Stimulated activated naive CD8-positive, alpha-beta T cell treated with anti-CD3 and anti-CD28 coated beads, Interleukin-15, amount 100 ng/mL, for 72 hours (primary cell): ENCODE measurements around the gene TNIP3.
"Not testable (repeated sequence)": the region's sequence is repeated elsewhere in the genome, so short reads cannot be mapped to it uniquely, and the experiment has no call there.

Source experiments
- ATAC-seq: fragments of 150-1000 bp; cut with Tn5 transposase; 2 replicates; pipeline ENCODE4 v1.10.0; 2021; ENCODE audit warnings: mild to moderate bottlenecking, moderate library complexity
- DNase-seq, 2 donors: peaks; one replicate each; pipeline ENCODE4 v3.0.0; 2021 to 2022
- H3K27ac Mint-ChIP-seq, 2 donors: one replicate each; pipeline ENCODE4 v1.8.0; 2022; ENCODE audit warnings: mild to moderate bottlenecking in 2 of 2, mixed read lengths in 2 of 2, moderate library complexity in 2 of 2
- H3K27me3 Mint-ChIP-seq: one replicate; pipeline ENCODE4 v1.8.0; 2022; ENCODE audit warnings: mixed read lengths
- H3K4me1 Mint-ChIP-seq: one replicate; pipeline ENCODE4 v1.8.0; 2022; ENCODE audit warnings: mild to moderate bottlenecking, mixed read lengths
- H3K4me3 Mint-ChIP-seq, 2 donors: one replicate each; pipeline ENCODE4 v1.8.0; 2022; ENCODE audit warnings: mild to moderate bottlenecking in 2 of 2, mixed read lengths in 2 of 2, moderate library complexity in 1 of 2
- H3K9me3 Mint-ChIP-seq, 2 donors: one replicate each; pipeline ENCODE4 v1.8.0; 2022; ENCODE audit warnings: mixed read lengths in 2 of 2

Gene TNIP3

DNA sequence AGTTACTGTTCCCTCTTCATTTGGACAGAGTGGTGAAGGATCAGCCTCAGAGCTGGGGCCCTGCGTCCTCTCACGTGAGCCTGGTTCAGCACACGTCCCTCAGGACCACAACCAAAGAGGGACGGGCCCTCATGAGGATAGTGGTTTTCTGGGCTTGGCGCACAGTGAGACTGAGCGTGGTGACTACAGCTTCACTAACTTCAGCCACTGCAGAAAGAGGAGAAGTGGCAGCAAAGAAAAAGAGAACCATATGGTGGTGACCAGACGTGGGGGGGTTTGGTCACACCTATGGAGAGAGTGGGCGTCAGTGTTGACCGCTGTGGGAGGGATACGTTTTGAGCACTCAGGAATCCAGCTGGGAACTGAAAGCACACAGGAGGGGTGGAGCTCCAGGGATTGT is 21.8 kb upstream of the TNIP3 start:
- H3K4me1 Mint-ChIP-seq: peaks cover 65% of the 10 kb centered on the region
- no peaks in the 10 kb centered on the region for H3K27me3 Mint-ChIP-seq
- H3K4me3 Mint-ChIP-seq: no peak overlapping the region
- ATAC-seq: peak; percentile 25
- H3K27ac Mint-ChIP-seq: no peak overlapping the region
- peak in 1 of 2 donors; percentile 14 for DNase-seq
- no peaks in the 10 kb centered on the region for H3K9me3 Mint-ChIP-seq

DNA sequence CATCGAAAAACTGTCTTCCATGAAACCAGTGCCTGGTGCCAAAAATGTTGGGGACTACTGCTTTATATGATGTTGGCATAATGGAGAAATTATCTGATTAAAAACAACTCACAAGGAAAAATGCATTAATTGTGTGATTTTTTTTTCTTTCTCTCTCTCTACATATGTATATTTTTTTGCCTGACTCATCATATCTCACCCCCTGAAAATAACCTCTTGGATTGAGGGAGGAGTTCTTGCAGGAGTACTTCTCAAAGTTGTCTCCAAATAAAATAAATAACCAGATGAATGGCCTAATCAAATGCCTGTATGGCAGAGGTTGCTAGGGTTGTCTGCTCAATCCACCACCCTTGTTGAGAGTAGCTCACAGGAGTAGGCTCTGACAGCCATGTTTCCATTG is 19.9 kb upstream of the TNIP3 start:
- no peaks in the 10 kb centered on the region for H3K27me3 Mint-ChIP-seq
- H3K4me3 Mint-ChIP-seq: no peak overlapping the region
- no peak overlapping the region for H3K27ac Mint-ChIP-seq
- ATAC-seq (no peak), DNase-seq (no peak)
- peaks cover 0 to 5% of the 10 kb centered on the region in 2 donors for H3K9me3 Mint-ChIP-seq
- H3K4me1 Mint-ChIP-seq: peaks cover 65% of the 10 kb centered on the region

DNA sequence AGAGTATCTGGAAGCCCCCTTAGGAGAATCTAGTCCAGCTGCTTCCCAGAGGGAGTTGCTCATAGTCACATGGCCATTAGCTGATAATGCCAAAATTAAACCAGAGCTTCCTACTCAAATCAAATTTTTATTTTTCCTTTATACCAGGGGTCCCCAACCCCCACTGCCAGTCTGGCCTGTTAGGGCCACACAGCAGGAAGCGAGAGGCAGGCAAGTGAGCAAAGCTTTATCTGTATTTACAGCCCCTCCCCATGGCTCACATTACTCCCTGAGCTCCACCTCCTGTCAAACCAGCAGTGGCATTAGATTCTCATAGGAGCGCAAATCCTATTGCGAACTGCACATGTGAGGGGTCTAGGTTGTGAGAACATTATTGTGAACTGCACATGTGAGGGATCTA is 19.2 kb upstream of the TNIP3 start:
- Mint-ChIP-seq H3K4me3 (no peak overlapping the region), H3K4me1 (peaks cover 65% of the 10 kb centered on the region)
- no peak for ATAC-seq

DNA sequence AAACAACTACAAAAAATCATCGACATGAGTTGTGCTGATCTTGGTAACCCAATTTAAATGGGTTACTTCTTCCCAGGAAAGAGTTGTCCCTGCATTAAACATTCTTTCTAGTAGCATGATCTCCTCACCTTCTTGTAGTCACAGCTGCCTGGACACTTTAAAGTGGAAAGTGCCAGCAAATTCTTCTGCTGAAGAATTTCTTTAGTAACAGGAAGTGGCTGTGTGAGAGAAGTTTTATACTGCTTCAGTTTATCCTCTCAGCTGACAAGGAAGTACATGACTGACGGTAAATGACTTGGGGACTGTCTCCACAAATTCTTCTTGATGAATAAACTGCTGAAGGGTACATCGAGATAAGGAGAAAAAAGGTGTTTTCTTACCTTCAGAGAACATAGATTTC is 18.2 kb upstream of the TNIP3 start:
- peak overlapping the region; percentile 94 to 97 for H3K27ac Mint-ChIP-seq
- DNase-seq (no peak), ATAC-seq (peak; percentile 62)
- no peaks in the 10 kb centered on the region for H3K27me3 Mint-ChIP-seq
- peak overlapping the region; percentile 72 to 82 for H3K4me3 Mint-ChIP-seq
- H3K9me3 Mint-ChIP-seq: peaks cover 0 to 5% of the 10 kb centered on the region in 2 donors
- peaks cover 69% of the 10 kb centered on the region for H3K4me1 Mint-ChIP-seq

More for the DNA sequence above, 19.2 kb upstream of the TNIP3 start:
- peaks cover 0 to 5% of the 10 kb centered on the region in 2 donors for H3K9me3 Mint-ChIP-seq
- no peak for DNase-seq
- H3K27me3 Mint-ChIP-seq: no peaks in the 10 kb centered on the region
- peak overlapping the region in 1 of 2 donors; percentile 21 for H3K27ac Mint-ChIP-seq

DNA sequence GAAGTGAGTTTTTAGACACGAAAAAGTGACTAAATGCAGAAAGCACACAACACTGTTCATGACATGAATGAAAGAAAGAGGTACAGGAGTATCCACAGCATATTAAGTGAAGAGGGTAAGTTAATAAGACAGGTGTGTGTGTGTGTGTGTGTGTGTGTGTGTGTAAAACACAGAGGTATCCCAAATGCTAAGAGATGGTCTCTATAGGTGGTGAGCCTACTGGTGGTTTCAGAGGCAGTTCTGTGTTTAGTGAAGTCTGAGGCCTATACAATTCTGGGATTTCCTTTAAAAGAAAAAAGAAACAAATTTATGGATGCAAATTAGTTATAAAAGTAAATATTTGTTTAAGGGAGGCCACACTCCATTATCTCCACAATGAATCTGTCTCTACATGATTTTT is 17.4 kb upstream of the TNIP3 start:
- Mint-ChIP-seq H3K27me3 (no peaks in the 10 kb centered on the region), H3K4me1 (peaks cover 71% of the 10 kb centered on the region), H3K9me3 (peaks cover 0 to 5% of the 10 kb centered on the region in 2 donors), H3K27ac (peak overlapping the region; percentile 8 to 93), H3K4me3 (peak overlapping the region; percentile 34 to 80)
- DNase-seq: no peak
- peak; percentile 55 for ATAC-seq

DNA sequence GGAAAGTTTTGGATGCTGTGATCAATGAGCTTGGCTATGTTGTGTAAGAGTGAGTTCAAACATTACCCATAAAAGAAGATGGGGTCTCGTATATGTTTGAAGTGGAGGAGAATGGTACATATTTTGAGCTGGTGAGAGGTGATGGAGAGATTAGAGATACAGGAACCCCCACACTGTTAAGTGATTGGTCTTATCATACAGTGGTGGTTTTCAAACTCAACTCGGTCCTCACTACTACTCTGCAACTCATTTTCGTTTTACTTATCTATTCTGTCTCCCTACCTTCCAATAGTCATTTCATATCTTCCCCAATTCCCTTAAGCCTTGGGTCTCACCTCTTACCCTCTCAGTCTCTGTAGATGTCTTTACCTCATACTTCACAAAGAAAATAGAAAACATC is 16.4 kb upstream of the TNIP3 start:
- DNase-seq: no peak
- H3K27ac Mint-ChIP-seq: peak overlapping the region in 1 of 2 donors; percentile 93
- H3K4me1 Mint-ChIP-seq: peaks cover 72% of the 10 kb centered on the region
- H3K9me3 Mint-ChIP-seq: peaks cover 0 to 5% of the 10 kb centered on the region in 2 donors
- H3K4me3 Mint-ChIP-seq: peak overlapping the region; percentile 34 to 80
- no peaks in the 10 kb centered on the region for H3K27me3 Mint-ChIP-seq
- ATAC-seq: peak; percentile 74

DNA sequence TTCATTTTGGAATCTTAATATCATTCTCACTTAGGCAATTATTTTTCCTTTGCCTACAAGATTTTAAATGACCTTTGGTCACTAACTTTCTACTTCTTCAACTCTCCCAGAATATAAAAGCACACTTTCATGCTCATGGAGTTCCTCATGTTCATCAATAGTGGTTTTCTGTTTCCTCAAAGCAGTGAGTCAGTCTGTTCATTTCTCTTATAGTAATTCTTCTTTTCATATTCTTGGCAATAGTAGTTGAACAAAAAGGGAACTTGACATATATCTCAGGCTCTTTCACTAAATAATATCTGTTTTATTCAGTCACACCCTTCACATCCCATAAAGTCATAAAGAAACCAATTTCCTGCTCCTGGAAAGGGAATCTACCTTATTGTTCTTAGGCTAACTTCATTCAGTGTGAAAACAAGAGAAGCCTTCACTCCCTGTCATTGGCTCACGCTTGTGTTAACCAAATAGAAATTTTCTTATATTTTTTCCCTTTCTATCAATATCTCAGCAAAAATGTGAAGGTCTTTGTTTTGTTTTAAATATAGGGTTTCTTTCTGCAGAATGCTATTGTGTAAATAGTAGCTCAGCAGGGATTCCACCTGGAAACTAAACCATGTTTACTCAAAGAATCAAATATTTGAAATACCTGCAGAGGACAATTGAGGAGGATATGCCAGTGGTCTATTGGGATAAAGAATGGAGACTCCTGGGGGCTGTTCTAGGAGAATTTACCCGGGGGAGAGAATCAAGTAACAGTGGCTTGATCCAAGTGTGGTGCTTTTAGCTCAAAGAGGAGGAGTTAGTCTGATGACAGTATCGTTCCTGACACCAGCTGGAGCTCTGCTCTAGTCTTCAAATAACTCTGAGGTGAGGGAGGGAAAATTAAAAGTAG is 13.4 kb upstream of the TNIP3 start:
- no peak for ATAC-seq

DNA sequence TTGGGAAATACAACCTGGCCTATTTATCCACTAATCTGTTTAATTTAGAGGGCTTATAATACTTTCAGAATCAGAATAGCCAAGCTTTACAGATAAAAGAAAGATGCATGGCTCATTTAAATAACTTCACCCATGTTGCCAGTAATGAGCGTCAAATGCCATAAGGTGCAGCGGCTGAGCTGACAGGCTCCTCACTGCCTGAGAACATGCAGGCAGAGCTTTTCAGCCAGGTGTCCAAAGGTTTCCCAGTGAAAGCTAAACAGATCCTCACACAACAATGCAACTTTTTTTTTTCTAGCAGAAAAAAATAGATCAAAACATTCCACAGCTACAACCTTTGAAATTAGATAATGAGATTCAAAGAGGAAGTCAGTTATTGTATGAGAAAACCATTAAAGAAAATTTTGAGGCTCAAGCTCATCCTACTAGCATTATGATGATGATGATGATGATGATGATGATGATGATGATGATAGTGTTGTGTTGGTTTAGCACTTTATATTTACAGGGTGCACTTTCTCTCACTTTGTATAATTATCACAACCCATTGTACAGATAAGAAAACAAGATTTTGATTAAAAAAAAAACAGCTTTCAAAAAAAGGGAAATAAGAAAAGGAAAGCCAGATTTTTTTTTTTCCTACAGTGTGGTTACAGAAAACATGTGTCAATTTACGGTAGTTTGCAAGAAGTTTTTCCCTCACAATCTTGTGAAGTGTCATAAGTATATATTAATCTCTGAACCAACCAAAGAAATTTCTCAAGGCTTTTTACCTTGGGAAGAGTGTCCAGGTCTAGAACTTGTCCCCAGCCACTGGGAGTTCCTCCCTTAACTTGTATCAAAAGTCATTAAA is 12.2 kb upstream of the TNIP3 start:
- Mint-ChIP-seq H3K27me3 (no peaks in the 10 kb centered on the region), H3K4me1 (peaks cover 87% of the 10 kb centered on the region), H3K27ac (peak overlapping the region in 1 of 2 donors; percentile 45), H3K9me3 (peaks cover 0 to 5% of the 10 kb centered on the region in 2 donors), H3K4me3 (no peak overlapping the region)
- DNase-seq: no peak
- no peak for ATAC-seq

More for the DNA sequence above, 13.4 kb upstream of the TNIP3 start:
- no peak for DNase-seq
- peak overlapping the region in 1 of 2 donors; percentile 31 for H3K4me3 Mint-ChIP-seq
- H3K27me3 Mint-ChIP-seq: no peaks in the 10 kb centered on the region
- peaks cover 82% of the 10 kb centered on the region for H3K4me1 Mint-ChIP-seq
- H3K27ac Mint-ChIP-seq: no peak overlapping the region
- peaks cover 0 to 5% of the 10 kb centered on the region in 2 donors for H3K9me3 Mint-ChIP-seq

DNA sequence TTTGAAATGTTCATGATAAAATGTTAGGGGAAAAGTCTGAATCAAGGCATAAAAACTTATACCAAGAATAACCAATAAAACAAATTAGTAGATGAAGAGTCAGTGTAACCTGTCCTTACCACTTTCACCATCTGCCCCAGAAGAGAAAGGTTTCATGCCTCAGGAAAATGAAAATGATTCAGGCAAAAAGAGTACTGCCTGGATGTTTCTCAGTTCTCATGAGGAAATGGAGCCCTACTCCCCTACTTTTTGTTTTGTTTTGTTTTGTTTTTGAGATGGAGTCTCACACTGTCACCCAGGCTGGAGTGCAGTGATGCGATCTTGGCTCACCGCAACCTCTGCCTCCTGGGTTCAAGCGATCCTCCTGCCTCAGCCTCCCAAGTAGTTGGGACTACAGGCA is 7.4 kb upstream of the TNIP3 start:
- not testable (repeated sequence) for H3K27ac Mint-ChIP-seq

DNA sequence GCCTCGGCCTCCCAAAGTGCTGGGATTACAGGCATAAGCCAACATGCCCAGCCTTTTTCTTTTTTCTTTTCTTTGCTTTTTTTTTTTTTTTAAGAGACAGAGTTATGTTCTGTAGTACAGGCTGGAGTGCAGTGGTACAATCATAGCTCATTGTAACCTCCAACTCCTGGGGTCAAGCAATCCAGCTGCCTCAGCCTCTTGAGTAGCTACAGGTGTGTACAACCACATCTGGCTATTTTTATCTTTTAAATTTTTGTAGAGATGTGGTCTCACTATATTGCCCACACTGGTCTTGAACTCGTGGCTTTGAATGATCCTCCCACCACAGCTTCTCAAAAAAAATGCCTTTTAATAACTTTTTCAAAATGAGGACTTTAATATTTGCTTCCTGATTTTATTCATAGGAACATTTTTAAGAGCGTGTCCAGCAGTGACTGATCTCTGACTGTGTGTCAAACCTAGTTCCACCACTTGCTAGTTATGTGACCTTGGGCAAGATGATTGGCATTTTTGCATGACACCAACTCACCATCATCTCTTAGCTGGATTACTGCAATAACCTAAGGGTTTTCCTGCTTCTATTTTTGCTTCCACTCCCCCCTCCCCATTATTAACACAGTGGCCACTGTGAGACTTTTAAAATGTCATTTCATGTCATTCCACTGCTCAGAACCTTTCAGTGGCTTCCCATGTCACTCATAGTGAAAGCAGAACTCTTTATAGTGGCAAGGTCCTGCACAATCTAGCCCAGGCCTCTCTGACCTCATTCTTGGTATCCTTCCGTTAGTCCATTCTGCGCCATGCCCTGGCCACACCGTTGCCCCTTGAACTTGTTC is 4.5 kb upstream of the TNIP3 start:
- DNase-seq (no peak), ATAC-seq (peak; percentile 57)
- Mint-ChIP-seq H3K4me1 (peaks cover 77% of the 10 kb centered on the region), H3K9me3 (no peaks in the 10 kb centered on the region), H3K27ac (no peak overlapping the region), H3K27me3 (no peaks in the 10 kb centered on the region), H3K4me3 (no peak overlapping the region)

More for the DNA sequence above, 7.4 kb upstream of the TNIP3 start:
- not testable (repeated sequence) for DNase-seq, H3K4me3 Mint-ChIP-seq, ATAC-seq, H3K9me3 Mint-ChIP-seq, H3K27me3 Mint-ChIP-seq
- H3K4me1 Mint-ChIP-seq: peaks cover 76% of the 10 kb centered on the region

DNA sequence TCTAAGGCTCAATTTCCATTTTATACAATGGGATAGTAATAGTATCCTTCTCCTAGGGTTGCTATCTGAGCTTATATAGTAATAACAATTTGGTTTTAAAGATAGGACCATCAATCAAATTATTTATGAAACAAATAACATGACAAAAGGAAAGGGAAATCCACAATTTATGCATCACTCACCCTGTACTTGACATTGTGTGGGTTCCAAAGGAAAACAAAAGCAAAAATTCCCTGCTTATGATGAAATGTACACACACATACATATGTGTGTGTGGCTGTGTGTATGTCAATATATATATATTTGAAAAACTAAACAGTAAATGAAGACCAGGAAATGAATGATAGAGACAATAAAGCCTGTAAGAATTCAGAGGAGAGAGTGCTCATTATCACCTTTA is 2.9 kb upstream of the TNIP3 start:
- Mint-ChIP-seq H3K9me3 (no peaks in the 10 kb centered on the region), H3K4me1 (peaks cover 61% of the 10 kb centered on the region), H3K4me3 (no peak overlapping the region), H3K27ac (no peak overlapping the region), H3K27me3 (no peaks in the 10 kb centered on the region)
- DNase-seq (no peak), ATAC-seq (no peak)

DNA sequence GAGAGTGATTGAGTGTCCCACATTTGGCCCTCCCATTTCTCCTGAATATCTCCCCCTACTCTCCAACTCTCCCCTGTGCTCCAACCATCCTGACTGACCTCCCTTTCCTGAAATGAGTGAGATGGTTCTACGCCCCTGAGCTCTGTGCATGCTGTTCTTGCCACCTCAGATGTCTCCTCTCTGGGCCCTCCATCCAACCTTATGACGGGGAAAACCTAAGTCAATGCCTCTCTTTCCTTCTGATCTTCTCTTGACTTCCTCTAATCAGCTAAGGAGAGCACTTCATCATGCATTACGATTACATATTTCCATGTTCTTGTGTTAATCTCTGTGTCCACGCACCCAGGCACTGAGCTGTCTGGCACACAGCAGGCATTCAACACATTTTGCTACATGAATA is 1.1 kb upstream of the TNIP3 start:
- peak overlapping the region in 1 of 2 donors; percentile 19 for H3K4me3 Mint-ChIP-seq
- peaks cover 51% of the 10 kb centered on the region for H3K4me1 Mint-ChIP-seq
- no peak for DNase-seq
- no peaks in the 10 kb centered on the region for H3K27me3 Mint-ChIP-seq
- no peaks in the 10 kb centered on the region for H3K9me3 Mint-ChIP-seq
- H3K27ac Mint-ChIP-seq: no peak overlapping the region
- ATAC-seq: peak; percentile 40

DNA sequence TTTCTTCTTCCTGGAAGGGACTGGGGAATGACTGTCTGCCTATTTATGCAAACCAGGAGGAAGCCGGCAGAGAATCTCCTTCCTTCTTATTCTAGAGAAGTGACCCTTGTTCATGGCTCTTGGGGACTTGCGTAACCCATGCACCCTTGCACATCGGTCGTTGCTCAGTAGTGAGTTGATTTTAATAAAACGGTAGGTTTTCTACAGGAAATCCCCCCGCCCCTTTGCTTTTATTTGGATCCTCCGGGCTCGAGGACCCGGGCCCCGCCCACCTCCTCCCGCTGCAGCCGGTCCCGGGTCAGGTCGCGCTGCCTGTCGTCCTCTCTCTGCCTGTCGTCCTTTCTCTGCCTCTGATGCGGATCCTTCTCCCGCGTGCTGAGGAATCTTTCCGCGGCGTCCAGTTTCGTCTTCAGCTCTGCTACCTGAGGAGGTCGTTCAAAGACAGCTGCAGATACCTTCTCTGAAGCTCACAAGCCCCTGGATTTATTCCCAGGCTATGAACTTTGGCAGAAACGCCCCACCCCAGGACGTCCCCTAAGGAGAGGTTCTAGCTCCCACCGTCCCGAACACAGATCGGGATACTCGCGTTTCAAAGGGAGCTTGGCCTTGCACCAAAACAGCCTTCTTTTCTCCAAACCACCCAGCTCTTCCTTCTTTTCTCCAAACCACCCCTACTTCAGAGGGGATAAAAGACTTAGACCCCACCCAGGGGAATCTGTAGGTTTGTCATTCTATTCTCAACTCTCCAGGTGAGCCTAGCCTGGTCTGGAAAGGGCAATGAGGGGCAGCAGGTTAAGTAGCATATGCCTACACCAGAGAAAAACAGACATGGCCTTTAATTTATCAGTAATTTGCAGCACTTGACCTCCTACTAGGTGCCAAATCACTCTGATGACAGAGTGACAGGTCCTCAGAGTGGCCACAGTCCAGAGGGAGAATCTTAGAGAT is 7.0 kb downstream of the TNIP3 start:
- Mint-ChIP-seq H3K4me1 (peaks cover 45% of the 10 kb centered on the region), H3K9me3 (no peaks in the 10 kb centered on the region), H3K4me3 (peak overlapping the region; percentile 94 to 97), H3K27me3 (no peaks in the 10 kb centered on the region), H3K27ac (peak overlapping the region; percentile 84 to 88)
- peak; percentile 22 to 23 for DNase-seq
- ATAC-seq: peak; percentile 43

DNA sequence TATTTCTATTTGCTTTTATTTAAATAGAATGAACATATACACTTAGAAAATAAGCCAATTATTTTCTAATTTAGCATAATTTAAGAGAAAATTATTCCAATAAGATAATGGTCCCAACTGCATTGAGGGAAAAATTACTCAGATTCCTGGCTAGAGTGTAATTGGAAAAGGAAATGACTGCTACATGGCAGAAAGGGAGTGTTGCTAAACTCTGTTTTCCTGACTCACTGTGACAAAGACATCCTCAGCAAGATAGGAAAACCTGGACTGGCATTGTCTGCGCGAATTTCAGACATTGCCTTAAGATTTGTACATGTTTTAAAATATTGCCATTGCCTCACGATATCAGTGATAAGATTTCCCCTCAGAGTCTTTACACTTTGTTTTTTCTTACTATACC is 8.2 kb downstream of the TNIP3 start:
- H3K4me1 Mint-ChIP-seq: peaks cover 57% of the 10 kb centered on the region
- no peaks in the 10 kb centered on the region for H3K27me3 Mint-ChIP-seq
- H3K9me3 Mint-ChIP-seq: no peaks in the 10 kb centered on the region
- H3K4me3 Mint-ChIP-seq: peak overlapping the region; percentile 73 to 94
- no peak overlapping the region for H3K27ac Mint-ChIP-seq
- no peak for ATAC-seq
- DNase-seq: no peak
